HCT116 (cell line): ENCODE data around the gene CACNA1A. TPM values are rescaled to one million over a fixed set of nuclear protein-coding genes. Genes with fewer than 3 reads are reported as not detected.

Experiments
- ATAC-seq: fragments of 200-7000 bp; cut with Tn5 transposase; 2 replicates; pipeline ENCODE4 v1.9.1; 2020; ENCODE audit warnings: mild to moderate bottlenecking, moderate library complexity
- BruUV-seq: library from RNA; stranded (reverse); fragments of 400-500 nt; replicated peaks from 2 replicates; lab custom pipeline; 2021; lab: Mats Ljungman, UMichigan
- CTCF ChIA-PET: fragments of 300-600 bp; sonication (Branson Sonifier 250); formaldehyde crosslinking; loops from one replicate; lab custom pipeline; 2021; ENCODE audit warnings: antibody characterized with exemption; lab: Charles Lee
- POLR2A ChIA-PET: fragments of 300-600, 350-600 bp; sonication (Branson Sonifier 250); formaldehyde crosslinking; loops from one replicate; lab custom pipeline; 2021; ENCODE audit warnings: antibody characterized with exemption; lab: Charles Lee
- RAD21 ChIA-PET, 2 experiments: fragments of 300-600 bp; sonication (Branson Sonifier 250); formaldehyde crosslinking; loops; one replicate each; lab custom pipeline; 2023; ENCODE audit warnings: low total read pairs in 2 of 2; ENCODE audit not compliant: uncharacterized antibody in 2 of 2, unreplicated experiment in 2 of 2, low non-redundant PET in 1 of 2; lab: Charles Lee
- DNase-seq: peaks from one replicate; pipeline ENCODE4 v3.0.0-alpha.2; 2010; ENCODE audit warnings: low read depth, low spot score
- H2AFZ ChIP-seq: fragments of 200-600 bp; shearing (Covaris generic), sonication (generic); 2 replicates; pipeline ENCODE4 v1.6.1; 2017; ENCODE audit warnings: low read depth, mixed run types, mixed read lengths, antibody characterized with exemption, low read length; ENCODE audit not compliant: poor library complexity, severe bottlenecking
- H3K27ac ChIP-seq: 2 replicates; pipeline ENCODE4 v1.5.1; 2012; ENCODE audit warnings: low read depth, low read length
- H3K27me3 ChIP-seq: fragments of 200-600 bp; sonication (generic); 2 replicates; pipeline ENCODE4 v1.6.1; 2016; ENCODE audit warnings: mixed run types, low read length, mixed read lengths; ENCODE audit not compliant: insufficient read depth
- H3K36me3 ChIP-seq, 2 experiments: fragments of 200-500 bp in 1 of 2; fragments of 200-600 bp in 1 of 2; sonication (Bioruptor generic) in 1 of 2; sonication (generic) in 1 of 2; 2 replicates each; pipeline versions ENCODE4 v1.5.1 to v1.6.1; 2014 to 2016; ENCODE audit warnings: low read length in 2 of 2, inconsistent platforms in 1 of 2, mixed read lengths in 1 of 2, mixed run types in 1 of 2; ENCODE audit not compliant: insufficient read depth in 2 of 2, control insufficient read depth in 1 of 2
- H3K4me1 ChIP-seq, 2 experiments: fragments of 200-600 bp in 1 of 2; sonication (generic) in 1 of 2; 2 replicates each; pipeline versions ENCODE4 v1.5.1 to v1.6.1; 2012 to 2017; ENCODE audit warnings: low read length in 2 of 2, inconsistent platforms in 1 of 2, mild to moderate bottlenecking in 1 of 2, mixed read lengths in 1 of 2, mixed run types in 1 of 2, moderate library complexity in 1 of 2; ENCODE audit not compliant: insufficient read depth in 2 of 2, control insufficient read depth in 1 of 2
- H3K4me2 ChIP-seq: fragments of 200-600 bp; sonication (generic); 2 replicates; pipeline ENCODE4 v1.6.1; 2017; ENCODE audit warnings: mixed run types, low read length, mixed read lengths
- H3K4me3 ChIP-seq, 2 experiments: fragments of 200-600 bp in 1 of 2; sonication (generic) in 1 of 2; replicated peaks in 1 of 2; 2 replicates each; pipeline ENCODE4 v1.5.1; 2011 to 2016; ENCODE audit warnings: low read length in 2 of 2, control low read depth in 1 of 2, low read depth in 1 of 2, mild to moderate bottlenecking in 1 of 2, mixed read lengths in 1 of 2, mixed run types in 1 of 2
- H3K79me2 ChIP-seq: fragments of 200-600 bp; sonication (generic); 2 replicates; pipeline ENCODE4 v1.6.1; 2017; ENCODE audit warnings: mild to moderate bottlenecking, mixed run types, low read length, moderate library complexity, mixed read lengths; ENCODE audit not compliant: insufficient read depth
- H3K9ac ChIP-seq: fragments of 200-600 bp; sonication (generic); 2 replicates; pipeline ENCODE4 v1.6.1; 2016; ENCODE audit warnings: low read length, mixed read lengths
- H3K9me2 ChIP-seq: fragments of 200-600 bp; sonication (generic), shearing (Covaris generic); 2 replicates; pipeline ENCODE4 v1.6.1; 2017; ENCODE audit warnings: mixed run types, mild to moderate bottlenecking, moderate library complexity; ENCODE audit not compliant: insufficient read depth
- H3K9me3 ChIP-seq, 2 experiments: fragments of 200-500 bp in 1 of 2; fragments of 200-600 bp in 1 of 2; sonication (Bioruptor generic) in 1 of 2; sonication (generic) in 1 of 2; 2 replicates each; pipeline ENCODE4 v1.6.1; 2014 to 2017; ENCODE audit warnings: low read length in 2 of 2, mixed read lengths in 2 of 2, inconsistent platforms in 1 of 2, low read depth in 1 of 2, mild to moderate bottlenecking in 1 of 2, mixed run types in 1 of 2, moderate library complexity in 1 of 2; ENCODE audit not compliant: control insufficient read depth in 1 of 2, insufficient read depth in 1 of 2
- H4K20me1 ChIP-seq: fragments of 200-600 bp; sonication (generic), shearing (Covaris generic); 2 replicates; pipeline ENCODE4 v1.6.1; 2017; ENCODE audit warnings: mixed run types, mild to moderate bottlenecking, moderate library complexity; ENCODE audit not compliant: insufficient read depth
- EZH2 ChIP-seq: fragments of 200-600 bp; sonication (generic); IDR thresholded peaks from 2 replicates; pipeline ENCODE4 v1.6.1; 2017; ENCODE audit warnings: antibody characterized with exemption, mixed run types
- FOSL1 ChIP-seq: IDR thresholded peaks from 2 replicates; pipeline ENCODE4 v1.6.1; 2012; ENCODE audit warnings: low read depth
- SP1 ChIP-seq: IDR thresholded peaks from 2 replicates; pipeline ENCODE4 v1.6.1; 2012; ENCODE audit warnings: low read depth
- ZNF274 ChIP-seq: fragments of 200-500 bp; sonication (Bioruptor generic); IDR thresholded peaks from 2 replicates; pipeline ENCODE4 v1.6.1; 2014; ENCODE audit warnings: mild to moderate bottlenecking, low read depth, low read length, inconsistent platforms
- intact Hi-C: fragments of 100-400 bp; cut with micrococcal nuclease; formaldehyde crosslinking; loops from 2 replicates; pipeline ENCODE4 v1.10.0; 2022
- total RNA-seq: library from RNA; stranded (reverse); gene quantifications from one replicate; pipeline ENCODE4 v1.2.1, GENCODE V29; 2021; ENCODE audit not compliant: unreplicated experiment

The CACNA1A gene
- total RNA-seq, 1 experiment from 2014 or later = 7.5 TPM

DNA sequence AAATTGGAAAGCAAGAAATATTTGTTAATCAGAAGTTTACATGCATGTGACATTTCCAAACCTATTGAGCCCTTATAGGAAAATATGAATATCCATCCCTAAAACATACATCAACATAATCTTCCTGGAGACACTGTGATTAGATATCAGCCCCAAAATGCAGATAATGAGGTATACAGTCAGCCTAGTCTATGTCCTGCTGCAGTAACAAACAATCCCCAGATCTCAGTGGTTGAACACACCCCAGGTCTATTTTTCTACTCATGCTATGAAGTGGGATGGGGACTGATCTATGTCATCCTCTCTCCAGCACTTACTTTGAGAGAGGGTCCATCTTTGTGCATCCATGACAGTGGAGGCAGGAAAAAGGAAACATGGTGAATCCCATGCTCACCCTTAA, 31.2 kb downstream of the CACNA1A start:
- TF ChIP-seq FOSL1 = no peak
- TF ChIP-seq ZNF274 = no peak
- ChIA-PET POLR2A (no interaction called here), CTCF (no interaction called here), RAD21 (no interaction called here)
- DNase-seq (no peak), ATAC-seq (no peak)
- H3K36me3 ChIP-seq = no peaks in the 10 kb centered on the region
- no peaks in the 10 kb centered on the region for H3K79me2 ChIP-seq
- H3K9me3 ChIP-seq = peaks cover 0 to 12% of the 10 kb centered on the region in 2 experiments; a peak in 2 of 4 replicates
- no TSS peak for BruUV-seq
- no peak overlapping the region for H3K27ac ChIP-seq
- no peaks in the 10 kb centered on the region for H3K9me2 ChIP-seq
- no peaks in the 10 kb centered on the region for H3K4me1 ChIP-seq
- peaks cover 66% of the 10 kb centered on the region for H3K27me3 ChIP-seq
- no peak overlapping the region for H3K4me2 ChIP-seq
- H3K9ac ChIP-seq = no peak overlapping the region
- no peaks in the 10 kb centered on the region for H4K20me1 ChIP-seq
- H2AFZ ChIP-seq = no peak overlapping the region
- intact Hi-C loops = no loop called here
- no peak overlapping the region for H3K4me3 ChIP-seq

GRCh38 chr19:13466697-13467096, 39.6 kb downstream of the CACNA1A start:
- RAD21 ChIA-PET = no interaction called here
- DNase-seq (no peak), ATAC-seq (no peak)
- Histone ChIP-seq H3K27me3 (peaks cover 41% of the 10 kb centered on the region; the same call in 1 of the 2 replicates), H3K4me1 (no peaks in the 10 kb centered on the region), H2AFZ (no peak overlapping the region), H3K4me2 (no peak overlapping the region), H3K4me3 (no peak overlapping the region), H3K9ac (no peak overlapping the region), H3K9me3 (no peaks in the 10 kb centered on the region), H4K20me1 (no peaks in the 10 kb centered on the region), H3K27ac (no peak overlapping the region), H3K36me3 (no peaks in the 10 kb centered on the region), H3K79me2 (no peaks in the 10 kb centered on the region), H3K9me2 (no peaks in the 10 kb centered on the region)
- BruUV-seq = no TSS peak
- intact Hi-C loops = no loop called here
- TF ChIP-seq EZH2 = no peak
- no peak for TF ChIP-seq SP1
- CTCF ChIA-PET = no interaction called here
- POLR2A ChIA-PET = no interaction called here
